MCF 10A (cell line): ENCODE data around the gene EEA1. TPM values are rescaled to one million over a fixed set of nuclear protein-coding genes. Genes with fewer than 3 reads are reported as not detected.

ENCODE experiments used
- BruUV-seq: library from RNA; stranded (reverse); fragments of 400-500 nt; replicated peaks from 2 replicates; lab custom pipeline; 2021; lab: Mats Ljungman, UMichigan
- CTCF ChIA-PET: fragments of 300-600 bp; sonication (Branson Sonifier 250); formaldehyde crosslinking; extraction: SDS; loops from one replicate; lab custom pipeline; 2021; ENCODE audit warnings: antibody characterized with exemption, inconsistent platforms; lab: Yijun Ruan, JAX
- POLR2A ChIA-PET: fragments of 300-600, 350-650 bp; sonication (Branson Sonifier 250); formaldehyde crosslinking; extraction: SDS; loops from one replicate; lab custom pipeline; 2020; ENCODE audit warnings: antibody characterized with exemption, inconsistent platforms; lab: Yijun Ruan, JAX
- DNase-seq: peaks from one replicate; pipeline ENCODE4 v3.0.0-alpha.2; 2018; ENCODE audit not compliant: unreplicated experiment
- H3K27ac Mint-ChIP-seq: one replicate; pipeline ENCODE4 v1.8.0; 2022; ENCODE audit warnings: mild to moderate bottlenecking, low read depth, mixed read lengths; ENCODE audit not compliant: unreplicated experiment
- H3K27me3 Mint-ChIP-seq: one replicate; pipeline ENCODE4 v1.8.0; 2022; ENCODE audit warnings: mixed read lengths; ENCODE audit not compliant: insufficient read depth, unreplicated experiment
- H3K36me3 Mint-ChIP-seq: one replicate; pipeline ENCODE4 v1.8.0; 2022; ENCODE audit warnings: mild to moderate bottlenecking, moderate library complexity, mixed read lengths; ENCODE audit not compliant: insufficient read depth, unreplicated experiment
- H3K4me1 Mint-ChIP-seq: one replicate; pipeline ENCODE4 v1.8.0; 2022; ENCODE audit warnings: mixed read lengths; ENCODE audit not compliant: insufficient read depth, unreplicated experiment
- H3K4me3 Mint-ChIP-seq: one replicate; pipeline ENCODE4 v1.8.0; 2022; ENCODE audit warnings: mild to moderate bottlenecking, moderate library complexity, mixed read lengths; ENCODE audit not compliant: unreplicated experiment
- H3K9me3 Mint-ChIP-seq: one replicate; pipeline ENCODE4 v1.8.0; 2022; ENCODE audit warnings: mixed read lengths; ENCODE audit not compliant: unreplicated experiment
- intact Hi-C: fragments of 100-400 bp; cut with micrococcal nuclease; formaldehyde crosslinking; loops from 2 replicates; pipeline ENCODE4 v1.14.1; 2022
- total RNA-seq: library from RNA; stranded (reverse); gene quantifications from 2 replicates; pipeline ENCODE4 v1.2.3, GENCODE V29; 2022
- TF ChIP-seq, protein P1 (sequence below): fragments of 200-600 bp; IDR thresholded peaks from one replicate; pipeline ENCODE4 v1.8.0; 2022; ENCODE audit warnings: antibody characterized with exemption, mild to moderate bottlenecking; ENCODE audit not compliant: unreplicated experiment

EEA1 gene
- total RNA-seq, 1 experiment from 2014 or later, result 46.3 TPM

DNA sequence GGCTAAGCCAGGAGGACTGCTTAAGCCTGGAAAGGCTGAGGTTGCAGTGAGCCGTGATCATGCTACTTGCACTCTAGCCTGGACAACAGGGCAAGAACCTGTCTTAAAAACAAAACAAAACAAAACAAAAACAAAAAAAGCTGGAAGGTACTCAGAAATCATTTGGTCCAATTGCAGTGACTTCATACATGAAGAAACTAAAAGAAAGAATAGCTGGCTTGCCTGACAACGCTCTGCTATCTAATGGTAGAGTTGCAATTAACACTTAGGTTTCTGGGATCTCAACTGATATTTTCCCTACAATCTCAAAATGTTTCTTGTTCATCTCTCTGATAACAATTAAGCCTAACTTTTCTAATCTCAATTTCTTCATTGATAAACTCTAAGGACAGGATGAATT is 13.7 kb downstream of the EEA1 start:
- peaks cover 5% of the 10 kb centered on the region for H3K36me3 Mint-ChIP-seq
- no peak for DNase-seq
- no TSS peak for BruUV-seq
- CTCF ChIA-PET, result interaction anchor here (1.2 kb wide), 1 partner anchor 12 kb away, joined by 5 read pairs; no protein-coding TSS in a partner anchor
- TF ChIP-seq, protein P1, sequence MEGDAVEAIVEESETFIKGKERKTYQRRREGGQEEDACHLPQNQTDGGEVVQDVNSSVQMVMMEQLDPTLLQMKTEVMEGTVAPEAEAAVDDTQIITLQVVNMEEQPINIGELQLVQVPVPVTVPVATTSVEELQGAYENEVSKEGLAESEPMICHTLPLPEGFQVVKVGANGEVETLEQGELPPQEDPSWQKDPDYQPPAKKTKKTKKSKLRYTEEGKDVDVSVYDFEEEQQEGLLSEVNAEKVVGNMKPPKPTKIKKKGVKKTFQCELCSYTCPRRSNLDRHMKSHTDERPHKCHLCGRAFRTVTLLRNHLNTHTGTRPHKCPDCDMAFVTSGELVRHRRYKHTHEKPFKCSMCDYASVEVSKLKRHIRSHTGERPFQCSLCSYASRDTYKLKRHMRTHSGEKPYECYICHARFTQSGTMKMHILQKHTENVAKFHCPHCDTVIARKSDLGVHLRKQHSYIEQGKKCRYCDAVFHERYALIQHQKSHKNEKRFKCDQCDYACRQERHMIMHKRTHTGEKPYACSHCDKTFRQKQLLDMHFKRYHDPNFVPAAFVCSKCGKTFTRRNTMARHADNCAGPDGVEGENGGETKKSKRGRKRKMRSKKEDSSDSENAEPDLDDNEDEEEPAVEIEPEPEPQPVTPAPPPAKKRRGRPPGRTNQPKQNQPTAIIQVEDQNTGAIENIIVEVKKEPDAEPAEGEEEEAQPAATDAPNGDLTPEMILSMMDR, result no peak
- no peaks in the 10 kb centered on the region for H3K9me3 Mint-ChIP-seq
- no peak overlapping the region for H3K27ac Mint-ChIP-seq
- POLR2A ChIA-PET, result interaction anchor here (1.0 to 1.4 kb wide), 2 partner anchors 14 to 16 kb away, joined by 4 to 6 read pairs; no protein-coding TSS in a partner anchor
- H3K4me3 Mint-ChIP-seq, result no peak overlapping the region
- H3K4me1 Mint-ChIP-seq, result peaks cover 21% of the 10 kb centered on the region
- no peaks in the 10 kb centered on the region for H3K27me3 Mint-ChIP-seq
- intact Hi-C loops, result no loop called here

DNA sequence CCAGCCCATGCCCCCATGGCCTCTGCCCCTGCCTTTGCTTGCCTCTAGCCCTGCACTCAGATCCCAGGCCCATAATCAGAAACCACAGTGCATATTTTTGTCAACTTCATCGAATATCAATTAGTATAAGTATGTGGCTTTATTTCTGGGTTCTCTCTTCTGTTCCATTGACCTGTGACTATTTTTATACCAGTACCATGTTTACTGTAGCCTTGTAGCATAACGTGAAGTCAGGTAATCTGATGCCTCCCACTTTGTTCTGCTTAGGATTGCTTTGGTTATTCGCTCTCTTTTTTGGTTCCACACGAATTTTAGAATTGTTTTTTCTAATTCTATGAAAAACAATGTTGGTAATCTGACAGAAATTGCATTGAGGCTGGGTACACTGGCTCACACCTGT is 14.9 kb downstream of the EEA1 start:
- Mint-ChIP-seq H3K27me3 (no peaks in the 10 kb centered on the region), H3K36me3 (peaks cover 5% of the 10 kb centered on the region), H3K4me3 (no peak overlapping the region), H3K4me1 (peaks cover 21% of the 10 kb centered on the region), H3K9me3 (no peaks in the 10 kb centered on the region), H3K27ac (no peak overlapping the region)
- ChIA-PET CTCF (no interaction called here), POLR2A (interaction anchor here (0.7 to 4.2 kb wide), 3 partner anchors 14 to 914 kb away, joined by 3 to 38 read pairs (median 6); partner anchors contain the start of gene EEA1)
- no peak for DNase-seq
- BruUV-seq, result no TSS peak
- TF ChIP-seq, protein P1, result no peak
- intact Hi-C loops, result no loop called here

DNA sequence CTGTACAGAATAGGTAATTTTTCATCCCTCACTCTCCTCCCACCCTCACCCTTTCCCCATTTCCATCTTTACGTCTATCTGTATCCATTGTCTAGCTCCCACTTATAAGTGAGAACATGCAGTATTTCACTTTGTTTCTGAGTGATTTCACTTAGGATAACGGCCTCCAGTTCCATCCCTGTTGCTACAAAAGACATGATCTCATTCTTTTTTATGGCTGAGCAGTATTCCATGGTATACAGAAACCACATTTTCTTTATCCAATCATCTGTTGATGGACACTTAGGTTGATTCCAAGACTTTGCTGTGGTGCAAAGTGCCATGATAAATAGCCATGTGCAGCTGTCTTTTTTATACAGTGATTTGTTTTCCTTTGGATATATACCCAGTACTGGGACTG is 16.4 kb downstream of the EEA1 start:
- Mint-ChIP-seq H3K4me1 (peaks cover 21% of the 10 kb centered on the region), H3K4me3 (no peak overlapping the region), H3K36me3 (peaks cover 5% of the 10 kb centered on the region), H3K27me3 (no peaks in the 10 kb centered on the region), H3K27ac (peak overlapping the region; percentile 38), H3K9me3 (no peaks in the 10 kb centered on the region)
- intact Hi-C loops, result no loop called here
- ChIA-PET CTCF (no interaction called here), POLR2A (interaction anchor here (0.6 to 5.6 kb wide), 4 partner anchors 13 to 91 kb away, joined by 3 to 55 read pairs (median 20); partner anchors contain the start of gene EEA1)
- TF ChIP-seq, protein P1, result no peak
- DNase-seq, result no peak
- BruUV-seq, result no TSS peak

DNA sequence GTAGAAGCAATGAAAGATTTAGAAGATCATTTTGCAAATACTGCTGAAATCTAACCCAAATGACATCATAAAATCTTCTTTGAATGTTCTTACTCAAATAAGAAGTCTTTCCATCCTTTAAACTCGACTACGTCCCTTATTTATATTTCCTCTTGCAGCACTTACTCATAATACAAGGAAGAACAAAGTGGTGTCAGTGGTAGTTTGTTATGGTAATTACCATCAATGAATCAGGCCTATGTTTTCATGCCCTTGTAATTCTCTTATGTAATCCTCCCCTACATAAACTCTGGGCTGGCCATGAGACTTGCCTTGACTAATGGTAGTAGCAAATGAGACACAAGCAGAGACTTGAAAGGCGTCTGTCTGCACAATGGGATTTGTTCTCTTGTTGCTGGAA is 17.0 kb downstream of the EEA1 start:
- H3K4me1 Mint-ChIP-seq, result peaks cover 21% of the 10 kb centered on the region
- intact Hi-C loops, result no loop called here
- ChIA-PET CTCF (interaction anchor here (0.6 to 2.1 kb wide), 2 partner anchors 15 to 1513 kb away, joined by 3 to 8 read pairs; no protein-coding TSS in a partner anchor), POLR2A (interaction anchor here (4.2 to 5.6 kb wide), 2 partner anchors 13 to 16 kb away, joined by 38 to 55 read pairs; partner anchors contain the start of gene EEA1)
- H3K36me3 Mint-ChIP-seq, result peaks cover 5% of the 10 kb centered on the region
- no TSS peak for BruUV-seq
- H3K27me3 Mint-ChIP-seq, result no peaks in the 10 kb centered on the region
- peak overlapping the region; percentile 38 for H3K27ac Mint-ChIP-seq
- no peaks in the 10 kb centered on the region for H3K9me3 Mint-ChIP-seq
- peak; percentile 86 for DNase-seq
- TF ChIP-seq, protein P1, result no peak
- no peak overlapping the region for H3K4me3 Mint-ChIP-seq
